NCI-H226 (cell line): ENCODE data around the gene CT45A10.
"Not testable (repeated sequence)": the region's sequence is repeated elsewhere in the genome, so short reads cannot be mapped to it uniquely, and the experiment has no call there.

Experiments
- DNase-seq: peaks from one replicate; pipeline ENCODE4 v3.0.0-alpha.2; 2015

CT45A10 gene, protein sequence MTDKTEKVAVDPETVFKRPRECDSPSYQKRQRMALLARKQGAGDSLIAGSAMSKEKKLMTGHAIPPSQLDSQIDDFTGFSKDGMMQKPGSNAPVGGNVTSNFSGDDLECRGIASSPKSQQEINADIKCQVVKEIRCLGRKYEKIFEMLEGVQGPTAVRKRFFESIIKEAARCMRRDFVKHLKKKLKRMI

DNA sequence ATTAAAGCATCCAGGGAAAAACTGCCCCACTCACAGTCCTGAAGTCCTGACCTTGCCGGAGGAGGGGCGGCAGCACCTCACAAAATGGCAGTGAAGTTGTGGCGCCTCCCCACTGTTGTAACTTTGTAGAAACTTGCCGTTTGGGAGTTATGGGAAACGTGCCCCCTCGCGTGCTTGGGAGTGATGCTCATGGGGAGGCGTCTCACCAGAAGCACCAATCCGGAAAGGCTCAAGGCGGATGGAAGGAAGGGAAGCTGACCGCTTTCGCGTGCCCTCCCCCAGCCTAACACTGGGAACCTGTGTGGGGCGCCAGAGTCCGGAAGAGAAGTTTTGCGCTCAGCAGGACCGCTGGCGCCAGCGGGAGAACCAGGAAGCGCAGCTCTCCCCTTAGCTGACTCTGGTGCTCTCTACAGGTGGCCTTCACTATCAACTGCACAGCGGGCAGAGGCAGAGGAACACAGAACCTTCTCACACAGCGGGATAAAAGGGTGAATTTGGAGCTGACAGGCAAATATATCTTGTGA lies at the start of gene CT45A10, which contains the start of gene SAGE1:
TSS of gene CT45A10 (minus strand) at position 151 of the 524 bp plus-strand sequence. CDS start 8,100 bp downstream, outside the sequence.
TSS of gene SAGE1 (plus strand) at position 423 of the 524 bp plus-strand sequence. CDS start 2,527 bp downstream, outside the sequence.
- no peak for DNase-seq

DNA sequence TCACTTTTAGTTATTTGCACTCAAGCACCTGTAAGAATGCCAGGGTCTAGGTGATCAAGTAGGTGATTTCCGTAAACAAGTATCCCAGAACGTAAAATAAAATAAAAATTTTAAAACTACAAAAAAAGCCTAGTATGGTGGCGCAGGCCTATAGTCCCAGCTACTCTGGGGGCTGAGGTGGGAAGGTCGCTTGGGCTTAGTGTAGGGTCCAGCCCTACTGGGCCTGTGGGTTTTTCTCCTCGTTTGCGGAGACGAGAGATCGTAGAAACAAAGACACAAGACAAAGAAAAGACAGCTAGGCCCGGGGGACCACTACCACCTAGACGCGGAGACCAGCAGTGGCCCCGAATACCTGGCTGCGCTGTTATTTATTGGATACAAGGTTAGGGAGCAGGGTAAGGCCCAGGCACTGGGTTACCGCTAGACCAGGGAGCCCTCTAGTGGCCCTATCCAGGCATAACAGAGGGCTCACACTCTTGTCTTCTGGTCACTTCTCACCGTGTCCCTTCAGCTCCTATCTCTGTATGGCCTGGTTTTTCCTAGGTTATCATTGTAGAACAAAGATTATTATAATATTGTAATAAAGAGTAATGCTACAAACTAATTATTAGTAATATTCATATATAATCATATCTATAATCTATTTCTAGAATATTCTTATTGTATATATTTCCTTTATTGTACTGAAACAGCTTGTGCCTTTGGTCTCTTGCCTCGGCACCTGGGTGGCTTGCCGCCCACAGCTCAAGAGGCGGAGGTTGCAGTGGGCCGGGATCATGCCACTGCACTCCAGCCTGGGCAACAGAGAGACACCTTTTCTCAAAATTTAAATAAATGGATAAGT lies 38.6 kb upstream of the CT45A10 start:
- no peak for DNase-seq

DNA sequence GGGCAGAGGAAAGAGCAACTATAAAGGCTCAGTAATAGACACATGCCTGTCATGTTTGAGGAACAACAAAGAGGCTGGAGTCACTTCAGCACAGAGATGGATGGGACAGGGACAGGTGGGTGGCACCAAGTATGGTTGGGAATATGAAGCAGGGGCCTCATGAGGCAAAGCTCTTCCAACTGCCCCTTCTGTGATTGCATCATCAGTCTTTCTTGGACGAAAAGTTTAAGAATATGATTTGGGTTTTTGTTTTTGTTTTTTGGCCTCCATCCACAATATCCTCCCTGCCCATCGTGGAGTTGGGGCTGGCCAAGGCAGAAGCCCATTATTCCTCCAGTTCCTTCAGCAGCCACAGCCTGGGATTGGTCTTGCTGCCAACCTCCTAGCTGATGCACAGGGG lies 34.7 kb upstream of the CT45A10 start:
- DNase-seq, result no peak

DNA sequence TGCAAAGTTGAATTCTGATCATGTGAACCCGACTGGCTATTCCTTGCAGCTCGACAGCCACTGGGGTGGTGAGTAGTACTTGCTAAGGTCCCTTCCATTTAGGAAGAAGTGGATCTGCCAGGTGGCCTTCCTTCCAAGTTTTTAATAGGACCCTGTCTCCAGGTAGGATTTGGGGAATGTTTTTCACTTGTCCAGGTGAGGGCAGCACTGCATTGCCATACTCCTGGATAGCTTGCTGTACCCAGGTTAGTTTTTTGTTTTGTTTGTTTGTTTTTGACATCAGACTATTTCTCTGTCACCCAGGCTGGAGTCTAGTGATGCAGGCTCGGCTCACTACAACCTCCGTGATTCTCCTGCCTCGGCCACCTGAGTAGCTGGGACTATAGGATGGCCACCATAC lies 30.1 kb upstream of the CT45A10 start:
- no peak for DNase-seq

DNA sequence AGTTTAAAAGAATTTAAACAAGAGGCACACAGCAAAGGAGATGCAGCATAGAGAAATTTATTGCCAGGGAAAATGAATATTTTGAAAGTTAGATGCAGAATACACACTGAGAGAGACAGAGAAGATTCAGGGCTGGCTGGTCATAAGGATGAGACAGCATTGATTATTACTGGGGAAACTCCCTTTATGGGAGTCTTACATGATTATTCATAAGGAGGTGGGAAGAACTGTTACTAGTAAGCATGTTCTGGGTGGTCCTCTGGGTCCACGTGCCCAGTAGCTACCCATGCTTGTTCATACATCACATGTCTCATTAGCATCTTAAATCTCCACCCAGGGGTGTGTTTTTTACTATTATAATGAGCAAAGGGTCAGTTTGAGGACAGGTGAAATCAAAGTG lies 27.3 kb upstream of the CT45A10 start:
- DNase-seq, result not testable (repeated sequence)

DNA sequence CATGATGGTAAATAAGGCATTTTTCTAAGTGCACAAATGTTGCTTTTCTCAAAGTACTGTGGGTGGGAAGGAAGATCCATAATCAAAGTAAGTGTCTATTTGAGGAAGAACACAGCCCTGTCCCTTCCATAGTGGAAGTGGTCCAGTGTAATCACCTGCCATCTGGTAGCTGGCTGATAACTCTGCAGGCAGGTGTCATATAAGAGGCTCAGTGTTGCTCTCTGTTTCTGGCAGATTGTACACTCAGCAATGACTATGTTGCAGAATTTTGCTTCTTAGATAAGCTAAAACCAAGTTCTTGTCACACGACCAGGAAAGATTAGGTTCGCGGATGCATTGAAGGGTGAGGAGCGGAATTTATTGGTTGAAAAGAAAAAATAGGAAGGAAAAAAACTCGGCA lies 21.2 kb upstream of the CT45A10 start:
- DNase-seq, result no peak

DNA sequence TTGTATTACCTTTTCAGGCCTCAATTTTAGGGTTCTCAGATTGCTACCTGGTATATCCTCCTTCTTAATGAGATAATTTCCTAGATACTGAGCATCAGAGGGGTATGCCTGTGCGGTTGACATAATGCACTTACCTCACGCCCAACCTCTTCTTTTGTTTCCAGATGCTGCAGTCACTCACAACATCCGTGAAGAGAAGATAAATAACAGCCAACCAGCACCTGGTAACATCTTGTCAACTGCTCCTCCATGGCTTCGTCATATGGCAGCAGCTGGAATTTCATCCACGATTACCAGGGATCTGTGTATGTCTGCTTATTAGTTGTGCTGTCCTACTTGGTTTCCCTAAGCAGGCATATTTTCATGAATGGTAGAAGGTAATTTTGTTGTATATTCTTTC lies 17.0 kb upstream of the CT45A10 start:
- no peak for DNase-seq

DNA sequence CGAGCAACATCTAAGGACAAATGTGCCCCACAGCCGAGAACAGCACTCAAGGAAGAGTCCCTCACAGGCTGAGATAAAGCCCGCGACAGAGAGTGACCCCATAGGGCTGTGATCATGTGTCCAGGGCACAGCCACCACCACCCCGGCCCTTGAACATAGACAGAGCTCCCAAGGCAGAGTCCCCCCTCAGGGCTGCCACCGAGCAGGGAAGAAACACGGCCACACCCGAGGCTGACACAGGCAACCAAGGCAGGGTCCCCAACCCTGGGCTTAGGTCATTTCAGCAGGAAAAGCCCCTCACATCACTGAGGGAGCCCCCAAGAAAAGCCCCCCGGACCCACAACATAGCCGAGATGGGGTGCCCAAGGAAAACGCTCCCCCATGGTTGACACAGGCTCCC lies 463 bp downstream of the CT45A10 start:
- DNase-seq, result no peak

DNA sequence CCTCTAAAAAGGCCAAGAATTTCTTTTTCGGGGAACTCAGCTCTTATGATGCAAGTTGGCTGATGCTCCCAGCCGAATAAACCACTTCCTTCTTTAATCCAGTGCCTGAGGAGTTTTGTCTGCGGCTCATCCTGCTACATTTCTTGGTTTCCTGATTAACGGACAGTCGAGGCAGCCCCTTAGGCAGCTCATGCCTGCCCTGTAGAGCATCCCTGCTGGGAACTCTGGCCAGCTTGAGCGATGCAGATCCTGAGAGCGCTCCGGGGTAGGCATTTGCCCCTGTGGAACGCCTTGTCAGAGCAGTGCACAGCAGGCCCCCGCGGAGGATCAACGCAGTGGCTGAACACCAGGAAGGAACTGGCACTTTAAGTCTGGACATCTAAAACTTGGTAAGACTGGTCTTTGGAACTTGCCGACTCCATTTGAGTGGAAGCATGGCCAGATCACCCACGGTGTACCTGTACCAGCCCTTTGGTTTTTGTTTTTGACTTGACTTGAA lies 3.1 kb downstream of the CT45A10 start:
- no peak for DNase-seq

DNA sequence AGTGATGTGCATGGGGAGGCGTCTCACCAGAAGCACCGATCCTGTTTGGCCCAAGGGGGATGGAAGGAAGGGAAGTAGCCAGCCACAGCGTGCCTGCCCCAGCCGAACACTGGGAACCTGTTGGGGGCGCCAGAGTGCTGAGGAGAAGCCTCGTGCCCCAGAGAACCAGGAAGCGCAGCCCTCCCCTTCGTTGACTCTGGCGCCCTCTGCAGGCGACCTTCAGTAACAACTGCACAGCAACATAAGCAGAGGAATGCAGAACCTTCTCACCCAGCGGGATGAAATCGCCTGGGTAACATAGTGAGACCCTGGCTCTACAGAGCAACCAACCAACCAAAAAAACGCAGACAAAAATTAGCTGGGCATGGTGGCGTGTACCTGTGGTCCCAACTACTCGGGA lies 4.3 kb downstream of the CT45A10 start:
- not testable (repeated sequence) for DNase-seq

DNA sequence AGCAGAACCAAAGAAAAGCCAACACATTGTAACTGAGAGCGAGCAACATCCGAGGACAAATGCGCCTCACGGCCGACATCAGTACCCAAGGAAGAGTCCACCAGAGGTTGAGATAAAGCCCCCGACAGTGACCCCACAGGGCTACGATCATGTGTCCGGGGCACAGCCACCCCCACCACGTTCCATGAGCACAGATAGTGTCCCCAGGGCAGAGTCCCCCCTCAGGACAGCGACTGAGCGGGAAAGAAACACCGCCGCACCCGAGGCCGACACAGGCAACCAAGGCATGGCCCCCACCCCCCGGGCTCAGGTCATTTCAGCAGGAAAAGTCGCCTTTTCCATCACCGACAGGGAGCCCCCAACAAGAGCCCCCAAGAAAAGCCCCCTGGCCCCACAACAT lies 5.0 kb downstream of the CT45A10 start:
- not testable (repeated sequence) for DNase-seq

DNA sequence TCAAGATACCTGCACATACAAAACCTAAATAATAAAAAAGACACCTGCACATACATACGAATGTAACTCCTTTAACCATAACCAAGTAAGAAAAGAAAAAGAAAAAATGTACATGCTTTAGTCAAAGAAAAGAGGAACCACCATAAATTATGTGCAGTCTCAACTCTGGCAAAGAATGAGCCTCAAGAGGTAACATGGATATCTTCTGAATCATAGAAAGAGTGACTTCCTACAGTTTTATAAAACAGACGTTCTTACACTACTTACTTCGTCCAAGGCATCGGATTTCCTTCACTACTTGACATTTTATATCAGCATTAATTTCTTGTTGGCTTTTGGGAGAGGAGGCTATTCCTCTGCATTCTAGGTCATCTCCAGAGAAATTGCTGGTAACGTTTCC lies 10.5 kb downstream of the CT45A10 start:
- DNase-seq, result not testable (repeated sequence)

DNA sequence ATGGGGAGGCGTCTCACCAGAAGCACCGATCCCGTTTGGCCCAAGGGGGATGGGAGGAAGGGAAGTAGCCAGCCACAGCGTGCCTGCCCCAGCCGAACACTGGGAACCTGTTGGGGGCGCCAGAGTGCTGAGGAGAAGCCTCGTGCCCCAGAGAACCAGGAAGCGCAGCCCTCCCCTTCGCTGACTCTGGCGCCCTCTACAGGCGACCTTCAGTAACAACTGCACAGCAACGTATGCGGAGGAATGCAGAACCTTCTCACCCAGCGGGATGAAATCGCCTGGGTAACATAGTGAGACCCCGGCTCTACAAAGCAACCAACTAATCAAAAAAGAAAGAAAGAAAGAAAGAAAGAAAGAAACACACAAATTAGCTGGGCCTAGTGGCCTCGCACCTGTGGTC lies 21.5 kb downstream of the CT45A10 start, which contains the start of gene CT45A9:
TSS of gene CT45A9 (minus strand) at position 101 of the 400 bp plus-strand sequence. CDS start 3,751 bp downstream, outside the sequence.
- DNase-seq, result not testable (repeated sequence)

DNA sequence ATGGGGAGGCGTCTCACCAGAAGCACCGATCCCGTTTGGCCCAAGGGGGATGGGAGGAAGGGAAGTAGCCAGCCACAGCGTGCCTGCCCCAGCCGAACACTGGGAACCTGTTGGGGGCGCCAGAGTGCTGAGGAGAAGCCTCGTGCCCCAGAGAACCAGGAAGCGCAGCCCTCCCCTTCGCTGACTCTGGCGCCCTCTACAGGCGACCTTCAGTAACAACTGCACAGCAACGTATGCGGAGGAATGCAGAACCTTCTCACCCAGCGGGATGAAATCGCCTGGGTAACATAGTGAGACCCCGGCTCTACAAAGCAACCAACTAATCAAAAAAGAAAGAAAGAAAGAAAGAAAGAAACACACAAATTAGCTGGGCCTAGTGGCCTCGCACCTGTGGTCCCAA lies 38.8 kb downstream of the CT45A10 start, which contains the start of gene CT45A8:
TSS of gene CT45A8 (minus strand) at position 101 of the 400 bp plus-strand sequence. CDS start 3,755 bp downstream, outside the sequence.
- not testable (repeated sequence) for DNase-seq

DNA sequence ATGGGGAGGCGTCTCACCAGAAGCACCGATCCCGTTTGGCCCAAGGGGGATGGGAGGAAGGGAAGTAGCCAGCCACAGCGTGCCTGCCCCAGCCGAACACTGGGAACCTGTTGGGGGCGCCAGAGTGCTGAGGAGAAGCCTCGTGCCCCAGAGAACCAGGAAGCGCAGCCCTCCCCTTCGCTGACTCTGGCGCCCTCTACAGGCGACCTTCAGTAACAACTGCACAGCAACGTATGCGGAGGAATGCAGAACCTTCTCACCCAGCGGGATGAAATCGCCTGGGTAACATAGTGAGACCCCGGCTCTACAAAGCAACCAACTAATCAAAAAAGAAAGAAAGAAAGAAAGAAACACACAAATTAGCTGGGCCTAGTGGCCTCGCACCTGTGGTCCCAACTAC lies 56.1 kb downstream of the CT45A10 start, which contains the start of gene CT45A7:
TSS of gene CT45A7 (minus strand) at position 101 of the 400 bp plus-strand sequence. CDS start 3,747 bp downstream, outside the sequence.
- not testable (repeated sequence) for DNase-seq
